IMR-90 (cell line): ENCODE measurements around the gene ABCA4. TPM values are rescaled to one million over a fixed set of nuclear protein-coding genes. Genes with fewer than 3 reads are reported as not detected.

Experiments used
- ATAC-seq: fragments of 200-7000 bp; cut with Tn5 transposase; 2 replicates; pipeline ENCODE4 v1.9.1; 2020; ENCODE audit warnings: low read depth, mild to moderate bottlenecking, moderate library complexity
- BruUV-seq: library from RNA; stranded (reverse); fragments of 400-500 nt; replicated peaks from 2 replicates; lab custom pipeline; 2021; lab: Mats Ljungman, UMichigan
- CTCF ChIA-PET: fragments of 300-600 bp; formaldehyde crosslinking; extraction: SDS; loops from one replicate; lab custom pipeline; 2021; ENCODE audit warnings: antibody characterized with exemption; lab: Yijun Ruan, JAX
- POLR2A ChIA-PET: fragments of 300-600 bp; sonication (Branson Sonifier 250); formaldehyde crosslinking; loops from one replicate; lab custom pipeline; 2022; ENCODE audit warnings: antibody characterized with exemption; ENCODE audit not compliant: unreplicated experiment; lab: Charles Lee
- DNase-seq: peaks from one replicate; pipeline ENCODE4 v3.0.0; 2013
- H2AFZ ChIP-seq: replicated peaks from 2 replicates; pipeline ENCODE3; 2013; ENCODE audit warnings: low read length, mild to moderate bottlenecking; ENCODE audit not compliant: poor library complexity
- H2AK5ac ChIP-seq: 2 replicates; pipeline ENCODE4 v1.6.1; 2013; ENCODE audit warnings: low read depth, low read length, inconsistent platforms
- H2AK9ac ChIP-seq: replicated peaks from 2 replicates; pipeline ENCODE3; 2013; ENCODE audit warnings: mild to moderate bottlenecking, low read depth, low read length, moderate library complexity; ENCODE audit not compliant: poor library complexity
- H2BK120ac ChIP-seq: 2 replicates; pipeline ENCODE4 v1.6.1; 2013; ENCODE audit warnings: low read depth, low read length, inconsistent platforms
- H2BK15ac ChIP-seq: 3 replicates; pipeline ENCODE4 v1.6.1; 2013; ENCODE audit warnings: low read depth, low read length, inconsistent platforms
- H2BK20ac ChIP-seq: 2 replicates; pipeline ENCODE4 v1.6.1; 2013; ENCODE audit warnings: low read depth, mild to moderate bottlenecking, inconsistent platforms, low read length, moderate library complexity
- H2BK5ac ChIP-seq: 2 replicates; pipeline ENCODE4 v1.6.1; 2013; ENCODE audit warnings: mild to moderate bottlenecking, low read depth, low read length, inconsistent platforms; ENCODE audit not compliant: poor library complexity, severe bottlenecking
- H3K14ac ChIP-seq: replicated peaks from 2 replicates; pipeline ENCODE4 v1.6.1; 2013; ENCODE audit warnings: low read depth, low read length, inconsistent platforms
- H3K18ac ChIP-seq: 2 replicates; pipeline ENCODE4 v1.6.1; 2013; ENCODE audit warnings: low read depth, low read length, control low read depth
- H3K23ac ChIP-seq: 2 replicates; pipeline ENCODE4 v1.6.1; 2013; ENCODE audit warnings: low read depth, low read length, inconsistent platforms
- H3K27ac ChIP-seq: 2 replicates; pipeline ENCODE4 v1.5.1; 2013; ENCODE audit warnings: mild to moderate bottlenecking, control low read depth, low read length; ENCODE audit not compliant: insufficient read depth
- H3K27me3 ChIP-seq: 2 replicates; pipeline ENCODE4 v1.6.1; 2013; ENCODE audit warnings: low read length; ENCODE audit not compliant: control insufficient read depth, insufficient read depth
- H3K36me3 ChIP-seq: 2 replicates; pipeline ENCODE4 v1.6.1; 2013; ENCODE audit warnings: low read length, mixed read lengths; ENCODE audit not compliant: control insufficient read depth, insufficient read depth
- H3K4ac ChIP-seq: 2 replicates; pipeline ENCODE4 v1.6.1; 2013; ENCODE audit warnings: low read depth, low read length, inconsistent platforms
- H3K4me1 ChIP-seq: 2 replicates; pipeline ENCODE4 v1.6.1; 2013; ENCODE audit warnings: low read length, mixed read lengths; ENCODE audit not compliant: control insufficient read depth, insufficient read depth
- H3K4me2 ChIP-seq: 2 replicates; pipeline ENCODE4 v1.6.1; 2013; ENCODE audit warnings: low read depth, mild to moderate bottlenecking, control low read depth, low read length, moderate library complexity
- H3K4me3 ChIP-seq: 2 replicates; pipeline ENCODE4 v1.5.1; 2013; ENCODE audit warnings: low read depth, mild to moderate bottlenecking, control low read depth, low read length, moderate library complexity; ENCODE audit not compliant: insufficient read depth
- H3K56ac ChIP-seq: 2 replicates; pipeline ENCODE4 v1.6.1; 2013; ENCODE audit warnings: low read length, inconsistent platforms; ENCODE audit not compliant: insufficient read depth; ENCODE audit errors: extremely low read depth
- H3K79me1 ChIP-seq, 2 experiments: 2 replicates each; pipeline ENCODE4 v1.6.1; 2013; ENCODE audit warnings: low read length in 2 of 2, inconsistent platforms in 1 of 2, low read depth in 1 of 2
- H3K9ac ChIP-seq: 2 replicates; pipeline ENCODE4 v1.6.1; 2013; ENCODE audit warnings: low read depth, low read length, control low read depth
- H3K9me1 ChIP-seq: 2 replicates; pipeline ENCODE4 v1.6.1; 2013; ENCODE audit warnings: low read length, inconsistent platforms; ENCODE audit not compliant: insufficient read depth
- H3K9me3 ChIP-seq: 2 replicates; pipeline ENCODE4 v1.6.1; 2013; ENCODE audit warnings: low read length; ENCODE audit not compliant: control insufficient read depth, insufficient read depth
- H4K20me1 ChIP-seq: 2 replicates; pipeline ENCODE4 v1.6.1; 2013; ENCODE audit warnings: low read length, inconsistent platforms; ENCODE audit not compliant: insufficient read depth
- H4K5ac ChIP-seq: 2 replicates; pipeline ENCODE4 v1.6.1; 2013; ENCODE audit warnings: mild to moderate bottlenecking, low read depth, low read length, control low read depth
- H4K8ac ChIP-seq, 2 experiments: 2 replicates each; pipeline ENCODE4 v1.6.1; 2013; ENCODE audit warnings: low read depth in 2 of 2, low read length in 2 of 2, control low read depth in 1 of 2, inconsistent platforms in 1 of 2
- H4K91ac ChIP-seq: 2 replicates; pipeline ENCODE4 v1.6.1; 2013; ENCODE audit warnings: low read depth, low read length, inconsistent platforms; ENCODE audit not compliant: insufficient read depth
- BHLHE40 ChIP-seq: fragments of 150-350 bp; IDR thresholded peaks from 2 replicates; pipeline ENCODE4 v1.6.1; 2016; ENCODE audit warnings: mild to moderate bottlenecking, low read depth, low read length
- FOS ChIP-seq: fragments of 150-350 bp; IDR thresholded peaks from 2 replicates; pipeline ENCODE4 v1.6.1; 2016; ENCODE audit warnings: low read depth, low read length
- WGBS, 2 experiments: methylation state at CpG; one replicate each; pipeline versions ENCODE4 v1.1.5 to v1.1.7; 2013; ENCODE audit warnings: missing lambda C conversion rate in 2 of 2; ENCODE audit not compliant: insufficient read length in 1 of 2; ENCODE audit errors: extremely low coverage in 2 of 2; 5-methylcytosine and 5-hydroxymethylcytosine counted together
- dilution Hi-C: fragments of 300-500 bp; cut with HindIII; formaldehyde crosslinking; loops from one replicate; pipeline ENCODE4 v1.14.3; 2018; ENCODE audit warnings: low sequenced_read_pairs; ENCODE audit not compliant: unreplicated experiment
- in situ Hi-C: fragments of 300-500 bp; cut with MboI; formaldehyde crosslinking; loops from 3 replicates; pipeline ENCODE4 v1.14.3; 2019; ENCODE audit warnings: low sequenced_read_pairs, inconsistent platforms, mixed read lengths
- intact Hi-C: fragments of 100-400 bp; cut with micrococcal nuclease; formaldehyde crosslinking; loops from 2 replicates; pipeline ENCODE4 v1.10.0; 2022
- polyA plus RNA-seq, 3 experiments: library from polyadenylated mRNA; depleted of rRNA; stranded (reverse); fragments of >200 nt; gene quantifications; 2 replicates each; pipeline ENCODE4 v1.2.3, GENCODE V29; 2012; ENCODE audit warnings: low replicate concordance in 1 of 3
- total RNA-seq: library from RNA; depleted of rRNA; stranded (reverse); fragments of >200 nt; gene quantifications from 2 replicates; pipeline ENCODE4 v1.2.3, GENCODE V29; 2012

ABCA4 gene
- total and polyA plus RNA-seq, 2 of the 4 experiments (the other 2 are of a cell fraction): under 0.01 to 0.36 TPM

GRCh38 chr1:94072840-94073522 is 48.0 kb downstream of the ABCA4 start:
- H3K79me1 ChIP-seq: no peaks in the 10 kb centered on the region
- POLR2A ChIA-PET: no interaction called here
- no peak overlapping the region for H2AK9ac ChIP-seq
- peak overlapping the region; percentile 55 for H2AFZ ChIP-seq
- H4K91ac ChIP-seq: no peak overlapping the region; the same call in 1 of the 2 replicates
- no peak overlapping the region for H3K9ac ChIP-seq
- no peak overlapping the region; the same call in 1 of the 2 replicates for H3K14ac ChIP-seq
- no peak for ATAC-seq
- H3K27me3 ChIP-seq: no peaks in the 10 kb centered on the region; the same call in 1 of the 2 replicates
- H2BK20ac ChIP-seq: no peak overlapping the region
- dilution Hi-C loops (no loop called here), in situ Hi-C loops (loop anchor here (25.0 kb wide), 1 partner anchor 739 kb away; the partner anchor contains the start of gene SLC44A3), intact Hi-C loops (no loop called here)
- H2BK120ac ChIP-seq: no peak overlapping the region
- H3K4me3 ChIP-seq: no peak overlapping the region
- H2BK15ac ChIP-seq: no peak overlapping the region
- 0 out of 2 replicates have a peak overlapping the region, but pooled peaks have one; percentile 8 for H2AK5ac ChIP-seq
- no peak overlapping the region for H3K4ac ChIP-seq
- H3K27ac ChIP-seq: no peak overlapping the region
- peaks cover 23% of the 10 kb centered on the region for H3K9me1 ChIP-seq
- H3K18ac ChIP-seq: 0 out of 2 replicates have a peak overlapping the region, but pooled peaks have one; percentile 20
- peaks cover 18% of the 10 kb centered on the region for H3K4me1 ChIP-seq
- H4K5ac ChIP-seq: no peak overlapping the region
- H2BK5ac ChIP-seq: no peak overlapping the region
- no peaks in the 10 kb centered on the region for H3K9me3 ChIP-seq
- no peak overlapping the region for H3K4me2 ChIP-seq
- H4K20me1 ChIP-seq: no peaks in the 10 kb centered on the region
- H3K23ac ChIP-seq: no peak overlapping the region
- no peaks in the 10 kb centered on the region for H3K36me3 ChIP-seq
- no peak for TF ChIP-seq FOS
- TF ChIP-seq BHLHE40: no peak
- CTCF ChIA-PET: interaction anchor here (0.7 kb wide), 1 partner anchor 263 kb away, joined by 3 read pairs; no protein-coding TSS in a partner anchor
- no peak for DNase-seq
- peak overlapping the region in 1 of 2 experiments; percentile 42; a peak in 1 of 4 replicates for H4K8ac ChIP-seq
- BruUV-seq: no TSS peak
- H3K56ac ChIP-seq: no peak overlapping the region
- WGBS, 2 experiments: no CpG with 5 or more reads among the region's 7 CpGs
